ENCODE results near the gene SKOR1.

SKOR1 gene

DNA sequence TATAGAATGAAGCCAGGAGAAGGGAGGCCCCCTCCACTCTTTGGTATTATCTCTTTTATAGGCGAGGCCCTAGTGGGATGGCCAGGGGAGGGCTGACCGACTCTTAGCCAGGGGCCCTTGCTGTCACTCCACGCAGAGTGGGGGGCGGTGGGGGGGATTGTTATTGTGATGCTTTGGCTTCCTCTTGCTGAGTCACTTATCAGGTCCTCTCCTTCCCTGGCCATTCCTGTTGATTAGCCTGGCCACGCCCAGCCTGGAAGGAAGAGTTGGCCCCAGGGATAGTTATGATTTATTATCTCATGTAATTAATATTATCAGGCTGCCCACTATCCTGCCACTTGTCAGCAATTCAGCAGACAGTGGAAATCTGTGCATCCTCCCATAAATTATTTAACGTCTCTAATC, 25.5 kb upstream of the SKOR1 start:
- H3K27ac ChIP-seq (ENCODE audit: low read length): no peak overlapping the region
- peaks cover 13% of the 10 kb centered on the region; the same call in 1 of the 2 replicates for H3K4me1 ChIP-seq (ENCODE audit: insufficient read depth, low read length)
- no peaks in the 10 kb centered on the region for H3K36me3 ChIP-seq (ENCODE audit: insufficient read depth, low read depth, low read length)
- no peak overlapping the region for H3K9ac ChIP-seq (ENCODE audit: low read depth, low read length)
- no peak overlapping the region for H3K4me3 ChIP-seq (ENCODE audit: low read length)
- H3K27me3 ChIP-seq (ENCODE audit: insufficient read depth, low read length): no peaks in the 10 kb centered on the region; the same call in 1 of the 2 replicates
- 0 out of 2 replicates have a peak, but pooled peaks cover 9% of the 10 kb centered on the region for H3K9me3 ChIP-seq (ENCODE audit: insufficient read depth, low read depth, low read length)

GRCh38 chr15:67801142-67801541, 24.2 kb upstream of the SKOR1 start:
- Histone ChIP-seq H3K9me3 (ENCODE audit: insufficient read depth, low read depth, low read length) (no peaks in the 10 kb centered on the region), H3K27ac (ENCODE audit: low read length) (no peak overlapping the region), H3K4me3 (ENCODE audit: low read length) (no peak overlapping the region), H3K36me3 (ENCODE audit: insufficient read depth, low read depth, low read length) (no peaks in the 10 kb centered on the region), H3K4me1 (ENCODE audit: insufficient read depth, low read length) (peaks cover 18% of the 10 kb centered on the region; the same call in 1 of the 2 replicates), H3K27me3 (ENCODE audit: insufficient read depth, low read length) (no peaks in the 10 kb centered on the region; the same call in 1 of the 2 replicates), H3K9ac (ENCODE audit: low read depth, low read length) (no peak overlapping the region)

DNA sequence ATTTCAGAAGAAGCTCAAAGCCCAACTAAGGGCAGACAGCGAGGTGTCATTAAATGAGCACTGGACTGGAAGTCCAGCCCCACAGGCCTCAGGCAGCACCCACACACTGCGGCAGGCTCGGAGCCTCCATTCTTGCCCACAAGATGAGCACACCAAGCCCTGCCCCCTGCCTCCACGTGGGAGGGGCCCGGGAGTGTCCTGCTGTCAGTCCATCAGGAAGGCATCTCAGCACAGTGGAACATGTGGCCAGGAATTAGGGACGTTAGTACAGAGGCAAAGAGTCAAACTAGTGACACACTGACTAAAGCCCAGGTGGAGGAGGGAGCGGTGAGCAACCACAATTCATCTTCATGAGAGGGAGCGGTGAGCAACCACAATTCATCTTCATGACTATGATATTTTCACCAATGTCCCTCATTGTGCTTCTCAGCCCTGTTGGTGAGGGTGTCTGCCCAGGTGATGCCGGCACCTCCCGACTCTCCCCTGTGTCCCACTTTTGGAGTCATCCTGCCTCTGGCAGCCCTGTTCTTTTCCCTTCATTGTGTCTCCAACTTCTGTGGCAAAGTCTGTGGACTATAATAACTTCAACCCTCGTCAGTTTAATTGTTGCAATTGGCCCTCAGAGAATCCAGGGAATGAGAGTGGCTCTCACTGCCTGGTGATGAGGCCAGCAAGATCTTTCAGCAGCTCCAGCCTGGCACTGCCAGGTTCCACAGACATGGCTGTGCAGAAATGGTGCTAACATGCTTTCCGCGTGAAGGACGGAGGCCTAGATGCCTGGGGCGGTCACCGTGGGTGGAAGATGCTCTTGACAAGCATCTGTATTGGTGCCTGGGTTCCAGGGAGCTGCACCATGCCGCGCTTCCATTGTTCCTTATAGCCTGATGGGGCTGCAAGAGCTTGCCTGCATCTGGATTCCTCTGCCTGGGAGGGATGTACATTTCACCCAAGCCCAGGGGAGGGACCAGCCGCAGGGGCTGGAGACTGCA, 23.1 kb upstream of the SKOR1 start:
- Histone ChIP-seq H3K4me3 (ENCODE audit: low read length) (no peak overlapping the region), H3K27ac (ENCODE audit: low read length) (no peak overlapping the region), H3K36me3 (ENCODE audit: insufficient read depth, low read depth, low read length) (no peaks in the 10 kb centered on the region), H3K27me3 (ENCODE audit: insufficient read depth, low read length) (no peaks in the 10 kb centered on the region; the same call in 1 of the 2 replicates), H3K9ac (ENCODE audit: low read depth, low read length) (no peak overlapping the region), H3K9me3 (ENCODE audit: insufficient read depth, low read depth, low read length) (no peaks in the 10 kb centered on the region), H3K4me1 (ENCODE audit: insufficient read depth, low read length) (peaks cover 18% of the 10 kb centered on the region; the same call in 1 of the 2 replicates)

- H3K4me3 ChIP-seq (ENCODE audit: low read length): no peak overlapping the region
- H3K36me3 ChIP-seq (ENCODE audit: insufficient read depth, low read depth, low read length): no peaks in the 10 kb centered on the region
- H3K9ac ChIP-seq (ENCODE audit: low read depth, low read length): no peak overlapping the region
- peaks cover 18% of the 10 kb centered on the region; the same call in 1 of the 2 replicates for H3K4me1 ChIP-seq (ENCODE audit: insufficient read depth, low read length)
- H3K27ac ChIP-seq (ENCODE audit: low read length): no peak overlapping the region
- H3K9me3 ChIP-seq (ENCODE audit: insufficient read depth, low read depth, low read length): no peaks in the 10 kb centered on the region
- H3K27me3 ChIP-seq (ENCODE audit: insufficient read depth, low read length): no peaks in the 10 kb centered on the region; the same call in 1 of the 2 replicates
Observed at GRCh38 chr15:67803299-67803698, 22.0 kb upstream of the SKOR1 start.

- Histone ChIP-seq H3K9me3 (ENCODE audit: insufficient read depth, low read depth, low read length) (no peaks in the 10 kb centered on the region), H3K4me1 (ENCODE audit: insufficient read depth, low read length) (peaks cover 18% of the 10 kb centered on the region; the same call in 1 of the 2 replicates), H3K27me3 (ENCODE audit: insufficient read depth, low read length) (no peaks in the 10 kb centered on the region; the same call in 1 of the 2 replicates), H3K27ac (ENCODE audit: low read length) (peak overlapping the region; percentile 61), H3K4me3 (ENCODE audit: low read length) (no peak overlapping the region), H3K9ac (ENCODE audit: low read depth, low read length) (no peak overlapping the region; the same call in 1 of the 2 replicates), H3K36me3 (ENCODE audit: insufficient read depth, low read depth, low read length) (no peaks in the 10 kb centered on the region)
Observed at GRCh38 chr15:67803996-67804843, 21.1 kb upstream of the SKOR1 start.

- Histone ChIP-seq H3K36me3 (ENCODE audit: insufficient read depth, low read depth, low read length) (no peaks in the 10 kb centered on the region), H3K27me3 (ENCODE audit: insufficient read depth, low read length) (no peaks in the 10 kb centered on the region; the same call in 1 of the 2 replicates), H3K9me3 (ENCODE audit: insufficient read depth, low read depth, low read length) (no peaks in the 10 kb centered on the region), H3K9ac (ENCODE audit: low read depth, low read length) (no peak overlapping the region), H3K4me3 (ENCODE audit: low read length) (no peak overlapping the region), H3K27ac (ENCODE audit: low read length) (no peak overlapping the region), H3K4me1 (ENCODE audit: insufficient read depth, low read length) (peaks cover 14% of the 10 kb centered on the region; the same call in 1 of the 2 replicates)
Observed at GRCh38 chr15:67805008-67805665, 20.2 kb upstream of the SKOR1 start.

DNA sequence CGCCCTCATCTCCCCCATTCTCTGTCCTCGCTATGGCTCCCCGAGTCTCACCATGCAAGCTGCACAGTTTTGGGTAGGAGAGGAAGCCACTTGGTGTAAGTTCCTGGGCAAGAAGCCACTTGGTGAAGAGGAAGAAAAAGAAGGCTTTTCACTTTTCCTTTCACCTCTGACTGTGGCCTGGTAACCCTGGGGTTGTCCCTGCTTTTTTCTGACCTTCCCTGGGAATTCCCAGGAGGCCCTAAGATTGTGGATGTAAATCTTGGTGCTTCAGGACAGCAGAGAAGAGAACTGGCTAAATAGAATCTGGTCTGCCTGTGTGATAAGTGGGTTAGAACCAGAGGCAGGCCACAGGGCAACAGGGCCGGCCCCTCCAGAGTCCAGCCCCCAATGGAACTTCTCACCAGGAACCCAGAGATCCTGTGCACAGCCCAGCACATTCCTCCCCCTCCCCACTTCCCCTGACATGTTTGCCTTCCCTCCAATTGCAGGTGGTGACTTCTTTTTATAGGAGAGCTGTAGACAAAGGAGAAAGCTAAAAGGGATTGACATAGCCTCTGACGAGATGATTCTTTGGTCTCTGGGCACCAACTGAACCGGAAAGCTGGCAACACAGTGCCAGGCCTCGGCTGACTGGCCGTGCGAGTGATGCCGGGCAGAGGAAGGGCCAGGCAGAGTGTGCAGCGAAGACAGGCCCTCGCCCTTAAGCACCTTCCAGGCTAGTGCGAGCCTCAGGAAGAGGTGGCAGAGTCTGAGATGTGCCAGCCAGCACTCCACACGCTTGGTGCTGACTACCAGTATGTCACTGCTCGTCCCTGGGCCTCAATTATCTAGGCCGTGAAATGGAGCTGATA, 19.4 kb upstream of the SKOR1 start:
- Histone ChIP-seq H3K36me3 (ENCODE audit: insufficient read depth, low read depth, low read length) (no peaks in the 10 kb centered on the region), H3K4me3 (ENCODE audit: low read length) (no peak overlapping the region), H3K27me3 (ENCODE audit: insufficient read depth, low read length) (no peaks in the 10 kb centered on the region; the same call in 1 of the 2 replicates), H3K27ac (ENCODE audit: low read length) (no peak overlapping the region), H3K9me3 (ENCODE audit: insufficient read depth, low read depth, low read length) (no peaks in the 10 kb centered on the region), H3K4me1 (ENCODE audit: insufficient read depth, low read length) (peaks cover 14% of the 10 kb centered on the region; the same call in 1 of the 2 replicates), H3K9ac (ENCODE audit: low read depth, low read length) (no peak overlapping the region)

- H3K9ac ChIP-seq (ENCODE audit: low read depth, low read length): no peak overlapping the region
- no peaks in the 10 kb centered on the region for H3K36me3 ChIP-seq (ENCODE audit: insufficient read depth, low read depth, low read length)
- H3K4me1 ChIP-seq (ENCODE audit: insufficient read depth, low read length): peaks cover 14% of the 10 kb centered on the region; the same call in 1 of the 2 replicates
- H3K27ac ChIP-seq (ENCODE audit: low read length): no peak overlapping the region
- H3K4me3 ChIP-seq (ENCODE audit: low read length): no peak overlapping the region
- no peaks in the 10 kb centered on the region for H3K9me3 ChIP-seq (ENCODE audit: insufficient read depth, low read depth, low read length)
- H3K27me3 ChIP-seq (ENCODE audit: insufficient read depth, low read length): no peaks in the 10 kb centered on the region; the same call in 1 of the 2 replicates
Observed at GRCh38 chr15:67806536-67806935, 18.8 kb upstream of the SKOR1 start.

DNA sequence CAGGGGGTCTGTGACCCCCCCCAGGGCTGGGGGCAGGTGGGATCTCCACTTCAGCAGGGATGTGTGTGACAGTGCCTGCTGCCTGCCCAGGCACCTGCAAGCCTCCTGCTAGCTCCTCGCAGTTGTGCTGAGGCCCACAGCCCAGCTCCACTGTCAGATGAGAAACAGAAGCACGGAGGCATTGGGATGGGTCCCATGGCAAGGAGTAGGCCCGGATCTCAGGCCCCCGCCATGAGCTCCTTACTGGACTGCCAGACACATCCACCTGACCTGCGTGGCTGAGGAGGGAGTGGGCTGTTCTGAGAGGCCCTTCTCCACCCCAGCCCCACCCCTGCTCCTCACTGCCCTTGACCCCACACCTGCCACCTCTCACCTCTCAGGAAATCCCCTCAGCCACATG, 18.2 kb upstream of the SKOR1 start:
- H3K4me1 ChIP-seq (ENCODE audit: insufficient read depth, low read length): peaks cover 14% of the 10 kb centered on the region; the same call in 1 of the 2 replicates
- no peaks in the 10 kb centered on the region for H3K9me3 ChIP-seq (ENCODE audit: insufficient read depth, low read depth, low read length)
- H3K4me3 ChIP-seq (ENCODE audit: low read length): no peak overlapping the region
- no peak overlapping the region for H3K27ac ChIP-seq (ENCODE audit: low read length)
- H3K36me3 ChIP-seq (ENCODE audit: insufficient read depth, low read depth, low read length): no peaks in the 10 kb centered on the region
- no peak overlapping the region for H3K9ac ChIP-seq (ENCODE audit: low read depth, low read length)
- H3K27me3 ChIP-seq (ENCODE audit: insufficient read depth, low read length): no peaks in the 10 kb centered on the region; the same call in 1 of the 2 replicates

DNA sequence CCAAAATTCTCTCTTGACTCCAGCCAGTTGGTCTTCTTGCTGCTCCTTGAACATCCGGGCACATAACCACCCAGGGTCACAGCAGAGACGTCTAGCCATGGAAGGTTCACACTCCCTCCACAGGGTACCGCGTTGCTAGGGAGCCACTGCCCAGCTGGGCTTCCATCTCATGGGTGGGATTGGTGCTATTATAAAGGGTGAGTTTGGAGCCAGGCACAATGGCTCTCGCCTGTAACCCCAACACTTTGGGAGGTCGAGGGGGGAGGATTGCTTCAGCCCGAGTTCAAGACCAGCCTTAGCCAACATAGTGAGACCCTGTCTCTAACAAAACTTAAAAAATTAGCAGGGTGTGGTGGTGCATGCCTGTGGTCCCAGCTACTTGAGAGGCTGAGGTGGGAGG, 17.5 kb upstream of the SKOR1 start:
- Histone ChIP-seq H3K9me3 (ENCODE audit: insufficient read depth, low read depth, low read length) (no peaks in the 10 kb centered on the region), H3K36me3 (ENCODE audit: insufficient read depth, low read depth, low read length) (no peaks in the 10 kb centered on the region), H3K4me1 (ENCODE audit: insufficient read depth, low read length) (peaks cover 14% of the 10 kb centered on the region; the same call in 1 of the 2 replicates)

More for the DNA sequence above, 17.5 kb upstream of the SKOR1 start:
- Histone ChIP-seq H3K27ac (ENCODE audit: low read length) (no peak overlapping the region), H3K27me3 (ENCODE audit: insufficient read depth, low read length) (no peaks in the 10 kb centered on the region), H3K9ac (ENCODE audit: low read depth, low read length) (no peak overlapping the region), H3K4me3 (ENCODE audit: low read length) (no peak overlapping the region)

All from iPS-20b (cell line).